Measurements from ENCODE around the gene TTC9C. TPM values are rescaled to one million over a fixed set of nuclear protein-coding genes. Genes with fewer than 3 reads are reported as not detected.
"Not testable (repeated sequence)": the region's sequence is repeated elsewhere in the genome, so short reads cannot be mapped to it uniquely, and the experiment has no call there.

Gene TTC9C
- total and polyA plus RNA-seq, 2 of the 8 experiments (the other 6 are each of a cell fraction or from before 2014, with no cell fraction given) = 25.4 to 34.1 TPM

- DNase-seq (ENCODE audit: low read depth in 1 of 2, low spot score in 2 of 2); H3K9ac ChIP-seq (replicated peaks in 1 of 4; ENCODE audit: extremely low read depth in 1 of 4, low read depth in 3 of 4, low read length in 3 of 4); H2AK5ac ChIP-seq (ENCODE audit: low read depth, low read length); H2BK12ac ChIP-seq (ENCODE audit: low read depth, low read length); H3K4me1 ChIP-seq (replicated peaks in 1 of 4; ENCODE audit: control insufficient read depth in 3 of 4, insufficient read depth in 4 of 4, low read length in 3 of 4); H3K9me3 ChIP-seq (ENCODE audit: insufficient read depth in 2 of 2, low read depth in 1 of 2, low read length in 1 of 2); H2BK5ac ChIP-seq (ENCODE audit: low read depth, low read length); H3K4ac ChIP-seq (replicated peaks; ENCODE audit: insufficient read length, low read depth, low read length); H2BK15ac ChIP-seq (ENCODE audit: low read length); H3K23ac ChIP-seq (ENCODE audit: insufficient read length); H4K5ac ChIP-seq (ENCODE audit: insufficient read length, low read depth, low read length); H2BK120ac ChIP-seq (replicated peaks; ENCODE audit: low read depth, low read length); H2AFZ ChIP-seq (ENCODE audit: low read length); H4K91ac ChIP-seq (replicated peaks; ENCODE audit: insufficient read length, low read length); FAIRE-seq; H3K14ac ChIP-seq (ENCODE audit: insufficient read length); H3K27me3 ChIP-seq (replicated peaks in 1 of 4; ENCODE audit: control insufficient read depth in 3 of 4, extremely low read depth in 1 of 4, insufficient read depth in 3 of 4, low read length in 3 of 4); H3K79me1 ChIP-seq (ENCODE audit: low read depth, low read length); H4K8ac ChIP-seq (ENCODE audit: extremely low read depth, insufficient read depth, low read length); H3K56ac ChIP-seq (replicated peaks; ENCODE audit: insufficient read length, low read depth, low read length); H2BK20ac ChIP-seq (ENCODE audit: low read length); H3K27ac ChIP-seq (ENCODE audit: low read depth, low read length); H3K18ac ChIP-seq (ENCODE audit: extremely low read depth, low read length): not testable (repeated sequence)
- CTCF ChIA-PET (ENCODE audit: partially characterized antibody) = interaction anchor here (0.5 to 6.1 kb wide), 12 partner anchors 11 to 440 kb away, joined by 3 to 45 read pairs (median 4); partner anchors contain the start of genes LBHD1, TAF6L, TMEM179B and ZBTB3
- Histone ChIP-seq H3K4me2 (ENCODE audit: insufficient read depth in 1 of 2, low read depth in 2 of 2, low read length in 2 of 2) (peak overlapping the region; percentile 34 to 93; a peak in 2 of 4 replicates), H3K36me3 (ENCODE audit: control insufficient read depth in 2 of 4, insufficient read depth in 4 of 4, low read length in 3 of 4) (peaks cover 1 to 14% (median 4%) of the 10 kb centered on the region in 4 experiments; a peak in 6 of 8 replicates), H3K23me2 (ENCODE audit: low read depth, low read length) (peaks cover 16% of the 10 kb centered on the region), H3K4me3 (ENCODE audit: extremely low read depth in 1 of 4, insufficient read depth in 2 of 4, low read depth in 3 of 4, low read length in 4 of 4) (peak overlapping the region in 1 of 4 experiments; percentile 87; a peak in 1 of 8 replicates), H3K79me2 (ENCODE audit: control insufficient read depth in 1 of 2, insufficient read depth in 2 of 2, low read length in 2 of 2) (peaks cover 15 to 50% of the 10 kb centered on the region in 2 experiments), H4K20me1 (replicated peaks in 1 of 2; ENCODE audit: control insufficient read depth in 1 of 2, insufficient read depth in 2 of 2, low read length in 2 of 2) (peaks cover 4 to 12% of the 10 kb centered on the region in 2 experiments)
- POLR2A ChIA-PET (ENCODE audit: partially characterized antibody) = interaction anchor here (0.8 to 10.9 kb wide), 11 partner anchors 9 to 124 kb away, joined by 3 to 192 read pairs (median 6); partner anchors contain the start of genes BSCL2, GNG3, TAF6L and TMEM179B
- WGBS, 2 experiments (ENCODE audit: extremely low coverage in 1 of 2, insufficient coverage in 1 of 2, insufficient read length in 1 of 2, insufficient replicate concordance in 2 of 2, low coverage in 1 of 2, low lambda C conversion rate in 2 of 2, missing lambda C conversion rate in 1 of 2) = 86% methylated on average over 14 of the region's 14 CpGs; no CpG with 5 or more reads in 1 of the 2 experiments
Observed at GRCh38 chr11:62730076-62730475, 1.8 kb downstream of the TTC9C start.

Data from H1 (cell line).